Trophoblast cell (in vitro differentiated cells and primary cell): ENCODE measurements around the gene CDK13.

Experiments
- DNase-seq, 2 donors: peaks; one replicate each; pipeline ENCODE4 v3.0.0-alpha.2; 2016
- H2AFZ ChIP-seq: 2 replicates; pipeline ENCODE4 v1.6.1; 2013; ENCODE audit warnings: low read length, moderate library complexity, mild to moderate bottlenecking; ENCODE audit not compliant: insufficient read depth, poor library complexity
- H2AK5ac ChIP-seq: 2 replicates; pipeline ENCODE4 v1.6.1; 2013; ENCODE audit warnings: mild to moderate bottlenecking, low read length
- H2BK120ac ChIP-seq: 2 replicates; pipeline ENCODE4 v1.6.1; 2013; ENCODE audit warnings: low read length, mild to moderate bottlenecking, moderate library complexity; ENCODE audit not compliant: insufficient read depth, poor library complexity
- H2BK12ac ChIP-seq: 2 replicates; pipeline ENCODE4 v1.6.1; 2013; ENCODE audit warnings: mild to moderate bottlenecking, low read length, moderate library complexity
- H2BK5ac ChIP-seq: 2 replicates; pipeline ENCODE4 v1.6.1; 2013; ENCODE audit warnings: low read length, low read depth, moderate library complexity, mild to moderate bottlenecking; ENCODE audit not compliant: poor library complexity
- H3K14ac ChIP-seq: 2 replicates; pipeline ENCODE4 v1.6.1; 2013; ENCODE audit warnings: mild to moderate bottlenecking, low read length
- H3K18ac ChIP-seq: 2 replicates; pipeline ENCODE4 v1.6.1; 2013; ENCODE audit warnings: mild to moderate bottlenecking, low read length
- H3K23ac ChIP-seq: 2 replicates; pipeline ENCODE4 v1.6.1; 2013; ENCODE audit warnings: low read length
- H3K27ac ChIP-seq: 2 replicates; pipeline ENCODE4 v1.5.1; 2013; ENCODE audit warnings: low read depth, mild to moderate bottlenecking, inconsistent platforms, low read length, moderate library complexity
- H3K27me3 ChIP-seq: 2 replicates; pipeline ENCODE4 v1.6.1; 2013; ENCODE audit warnings: inconsistent platforms, mild to moderate bottlenecking, low read length, moderate library complexity; ENCODE audit not compliant: insufficient read depth
- H3K36me3 ChIP-seq, 2 experiments: 1 replicate in 1 of 2; 2 replicates in 1 of 2; pipeline ENCODE4 v1.6.1; 2013; ENCODE audit warnings: low read length in 2 of 2, mild to moderate bottlenecking in 2 of 2, moderate library complexity in 1 of 2; ENCODE audit not compliant: insufficient read depth in 2 of 2, control insufficient read depth in 1 of 2
- H3K4ac ChIP-seq: 2 replicates; pipeline ENCODE4 v1.6.1; 2013; ENCODE audit warnings: low read depth, mild to moderate bottlenecking, low read length, moderate library complexity
- H3K4me1 ChIP-seq, 2 experiments: 1 replicate in 1 of 2; 2 replicates in 1 of 2; pipeline ENCODE4 v1.6.1; 2013; ENCODE audit warnings: low read length in 2 of 2, mild to moderate bottlenecking in 2 of 2, moderate library complexity in 1 of 2; ENCODE audit not compliant: insufficient read depth in 2 of 2, control insufficient read depth in 1 of 2
- H3K4me2 ChIP-seq: 2 replicates; pipeline ENCODE4 v1.6.1; 2013; ENCODE audit warnings: inconsistent platforms, mild to moderate bottlenecking, low read length, moderate library complexity
- H3K4me3 ChIP-seq: 2 replicates; pipeline ENCODE4 v1.5.1; 2013; ENCODE audit warnings: mild to moderate bottlenecking, low read depth, low read length, inconsistent platforms
- H3K79me1 ChIP-seq: one replicate; pipeline ENCODE4 v1.6.1; 2013; ENCODE audit warnings: low read length
- H3K79me2 ChIP-seq: 2 replicates; pipeline ENCODE4 v1.6.1; 2013; ENCODE audit warnings: low read length, mild to moderate bottlenecking; ENCODE audit not compliant: control insufficient read depth, insufficient read depth, poor library complexity
- H3K9ac ChIP-seq: 2 replicates; pipeline ENCODE4 v1.6.1; 2013; ENCODE audit warnings: mild to moderate bottlenecking, low read length
- H3K9me3 ChIP-seq: 2 replicates; pipeline ENCODE4 v1.6.1; 2013; ENCODE audit warnings: low read depth, mild to moderate bottlenecking, control low read depth, inconsistent platforms, low read length; ENCODE audit not compliant: insufficient read depth
- H4K12ac ChIP-seq: 2 replicates; pipeline ENCODE4 v1.6.1; 2013; ENCODE audit warnings: low read depth, mild to moderate bottlenecking, low read length, moderate library complexity
- H4K8ac ChIP-seq: 2 replicates; pipeline ENCODE4 v1.6.1; 2013; ENCODE audit warnings: low read depth, mild to moderate bottlenecking, low read length, moderate library complexity
- H4K91ac ChIP-seq: one replicate; pipeline ENCODE4 v1.6.1; 2013; ENCODE audit warnings: low read depth, mild to moderate bottlenecking, low read length, moderate library complexity
- WGBS: extraction: QIAGEN DNeasy Blood & Tissue Kit; methylation state at CpG from one replicate; pipeline ENCODE4 v1.1.7; 2013; ENCODE audit warnings: missing lambda C conversion rate; ENCODE audit not compliant: insufficient read length, insufficient coverage; ENCODE audit errors: extremely low coverage; 5-methylcytosine and 5-hydroxymethylcytosine counted together

CDK13 gene

DNA sequence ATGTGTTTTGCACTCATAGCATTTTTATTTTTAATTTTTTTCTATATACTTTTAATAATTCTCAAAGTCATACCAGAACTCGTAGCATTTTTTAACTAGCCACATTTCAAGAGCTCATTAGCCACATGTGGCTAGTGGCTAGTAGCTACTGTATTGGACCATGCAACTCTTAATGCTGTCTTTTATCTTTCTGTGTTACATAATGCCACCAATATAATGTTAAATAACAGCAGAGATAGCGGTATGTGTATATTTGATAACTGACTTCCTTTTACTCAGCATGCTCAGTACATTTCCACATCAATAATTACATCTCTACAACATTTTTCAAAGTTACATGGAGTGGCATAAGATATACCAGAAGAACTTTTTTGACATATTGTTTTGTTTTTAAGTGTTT is 91.4 kb downstream of the CDK13 start:
- WGBS = no CpG with 5 or more reads among the region's 2 CpGs
- no peak overlapping the region for H4K8ac ChIP-seq
- H3K23ac ChIP-seq = no peak overlapping the region
- H4K12ac ChIP-seq = no peak overlapping the region
- H3K4me2 ChIP-seq = no peak overlapping the region
- H3K4ac ChIP-seq = no peak overlapping the region
- H4K91ac ChIP-seq = no peak overlapping the region
- peaks cover 2 to 3% of the 10 kb centered on the region in 2 experiments for H3K36me3 ChIP-seq
- H3K4me3 ChIP-seq = no peak overlapping the region
- H2BK12ac ChIP-seq = no peak overlapping the region
- H3K79me1 ChIP-seq = no peaks in the 10 kb centered on the region
- no peaks in the 10 kb centered on the region for H3K27me3 ChIP-seq
- H3K4me1 ChIP-seq = no peaks in the 10 kb centered on the region
- no peak overlapping the region for H2AFZ ChIP-seq
- no peak overlapping the region for H3K14ac ChIP-seq
- H3K27ac ChIP-seq = no peak overlapping the region
- no peak overlapping the region for H3K9ac ChIP-seq
- DNase-seq = no peak
- no peaks in the 10 kb centered on the region for H3K9me3 ChIP-seq
- H3K18ac ChIP-seq = no peak overlapping the region
- H3K79me2 ChIP-seq = no peaks in the 10 kb centered on the region
- no peak overlapping the region for H2BK120ac ChIP-seq
- no peak overlapping the region for H2AK5ac ChIP-seq
- no peak overlapping the region for H2BK5ac ChIP-seq

GRCh38 chr7:40043164-40043563 is 93.1 kb downstream of the CDK13 start:
- H3K27me3 ChIP-seq = no peaks in the 10 kb centered on the region
- no peaks in the 10 kb centered on the region for H3K9me3 ChIP-seq
- peaks cover 2 to 3% of the 10 kb centered on the region in 2 experiments for H3K36me3 ChIP-seq
- no peak overlapping the region for H2BK5ac ChIP-seq
- H3K79me2 ChIP-seq = no peaks in the 10 kb centered on the region
- no peak overlapping the region for H2AFZ ChIP-seq
- no peak overlapping the region for H3K4me2 ChIP-seq
- no peaks in the 10 kb centered on the region for H3K79me1 ChIP-seq
- no peak overlapping the region for H3K27ac ChIP-seq
- no CpG with 5 or more reads among the region's 2 CpGs for WGBS
- no peak overlapping the region for H2BK12ac ChIP-seq
- no peak overlapping the region for H3K4ac ChIP-seq
- H3K23ac ChIP-seq = no peak overlapping the region
- no peak overlapping the region for H4K91ac ChIP-seq
- H3K4me1 ChIP-seq = no peaks in the 10 kb centered on the region
- H3K18ac ChIP-seq = no peak overlapping the region
- no peak overlapping the region for H4K8ac ChIP-seq
- H2AK5ac ChIP-seq = no peak overlapping the region
- no peak overlapping the region for H3K9ac ChIP-seq
- no peak overlapping the region for H3K4me3 ChIP-seq
- H2BK120ac ChIP-seq = no peak overlapping the region
- DNase-seq = no peak
- H3K14ac ChIP-seq = no peak overlapping the region
- no peak overlapping the region for H4K12ac ChIP-seq

DNA sequence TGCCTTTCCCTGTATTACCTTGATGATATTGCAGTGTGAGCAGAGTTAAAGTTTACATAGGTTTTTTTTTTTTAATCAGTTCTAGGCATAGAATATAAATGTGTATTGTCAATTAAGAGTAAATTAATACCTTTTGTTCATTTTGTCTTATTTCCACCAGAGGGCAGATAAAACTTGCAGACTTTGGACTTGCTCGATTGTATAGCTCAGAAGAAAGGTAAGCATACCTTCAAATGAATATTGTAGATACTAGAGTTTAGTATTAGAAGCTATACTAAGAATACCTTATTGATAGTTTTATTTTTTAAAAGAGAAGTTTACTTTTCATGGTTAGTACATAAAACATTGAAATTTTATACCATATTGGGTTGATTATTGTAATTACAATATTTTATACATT is 97.6 kb downstream of the CDK13 start:
- no peak overlapping the region for H2BK12ac ChIP-seq
- peak in 1 of 2 donors; percentile 11 for DNase-seq
- H2BK120ac ChIP-seq = no peak overlapping the region
- H3K4me2 ChIP-seq = no peak overlapping the region
- no peak overlapping the region for H2BK5ac ChIP-seq
- H3K18ac ChIP-seq = no peak overlapping the region
- no peak overlapping the region for H3K4me3 ChIP-seq
- peaks cover 0 to 2% of the 10 kb centered on the region in 2 experiments for H3K36me3 ChIP-seq
- no peak overlapping the region for H4K91ac ChIP-seq
- no peak overlapping the region for H3K27ac ChIP-seq
- H3K9ac ChIP-seq = no peak overlapping the region
- no peaks in the 10 kb centered on the region for H3K79me1 ChIP-seq
- no peak overlapping the region for H2AFZ ChIP-seq
- H3K4me1 ChIP-seq = no peaks in the 10 kb centered on the region
- no peak overlapping the region for H3K14ac ChIP-seq
- H4K12ac ChIP-seq = no peak overlapping the region
- H2AK5ac ChIP-seq = no peak overlapping the region
- no peaks in the 10 kb centered on the region for H3K9me3 ChIP-seq
- no CpG with 5 or more reads among the region's 1 CpG for WGBS
- no peak overlapping the region for H4K8ac ChIP-seq
- no peaks in the 10 kb centered on the region for H3K79me2 ChIP-seq
- H3K4ac ChIP-seq = no peak overlapping the region
- H3K23ac ChIP-seq = no peak overlapping the region
- no peaks in the 10 kb centered on the region for H3K27me3 ChIP-seq

GRCh38 chr7:40057292-40057691 is 107.2 kb downstream of the CDK13 start:
- H3K27ac ChIP-seq = no peak overlapping the region
- no peak overlapping the region for H4K8ac ChIP-seq
- H3K9ac ChIP-seq = no peak overlapping the region
- no peak overlapping the region for H2BK5ac ChIP-seq
- H4K91ac ChIP-seq = no peak overlapping the region
- no peak overlapping the region for H3K4ac ChIP-seq
- no peaks in the 10 kb centered on the region for H3K79me2 ChIP-seq
- peaks cover 2 to 3% of the 10 kb centered on the region in 2 experiments for H3K36me3 ChIP-seq
- H3K4me2 ChIP-seq = no peak overlapping the region
- H3K23ac ChIP-seq = peak overlapping the region; percentile 30
- H2AFZ ChIP-seq = no peak overlapping the region
- H3K4me1 ChIP-seq = no peaks in the 10 kb centered on the region
- no peak overlapping the region for H3K14ac ChIP-seq
- H3K18ac ChIP-seq = no peak overlapping the region
- H2BK120ac ChIP-seq = no peak overlapping the region
- no peaks in the 10 kb centered on the region for H3K79me1 ChIP-seq
- H3K4me3 ChIP-seq = no peak overlapping the region
- no CpG with 5 or more reads among the region's 2 CpGs for WGBS
- H3K27me3 ChIP-seq = no peaks in the 10 kb centered on the region
- no peak for DNase-seq
- H3K9me3 ChIP-seq = no peaks in the 10 kb centered on the region
- H2AK5ac ChIP-seq = no peak overlapping the region
- no peak overlapping the region for H4K12ac ChIP-seq
- no peak overlapping the region for H2BK12ac ChIP-seq
